IMR-90 (cell line): Measurements from ENCODE around the gene IGLON5. TPM values are rescaled to one million over a fixed set of nuclear protein-coding genes. Genes with fewer than 3 reads are reported as not detected.

Source experiments
- ATAC-seq: fragments of 200-7000 bp; cut with Tn5 transposase; 2 replicates; pipeline ENCODE4 v1.9.1; 2020; ENCODE audit warnings: low read depth, mild to moderate bottlenecking, moderate library complexity
- BruUV-seq: library from RNA; stranded (reverse); fragments of 400-500 nt; replicated peaks from 2 replicates; lab custom pipeline; 2021; lab: Mats Ljungman, UMichigan
- CTCF ChIA-PET: fragments of 300-600 bp; formaldehyde crosslinking; extraction: SDS; loops from one replicate; lab custom pipeline; 2021; ENCODE audit warnings: antibody characterized with exemption; lab: Yijun Ruan, JAX
- POLR2A ChIA-PET: fragments of 300-600 bp; sonication (Branson Sonifier 250); formaldehyde crosslinking; loops from one replicate; lab custom pipeline; 2022; ENCODE audit warnings: antibody characterized with exemption; ENCODE audit not compliant: unreplicated experiment; lab: Charles Lee
- DNase-seq: peaks from one replicate; pipeline ENCODE4 v3.0.0; 2013
- H2AFZ ChIP-seq: replicated peaks from 2 replicates; pipeline ENCODE3; 2013; ENCODE audit warnings: low read length, mild to moderate bottlenecking; ENCODE audit not compliant: poor library complexity
- H2AK5ac ChIP-seq: 2 replicates; pipeline ENCODE4 v1.6.1; 2013; ENCODE audit warnings: low read depth, low read length, inconsistent platforms
- H2AK9ac ChIP-seq: replicated peaks from 2 replicates; pipeline ENCODE3; 2013; ENCODE audit warnings: mild to moderate bottlenecking, low read depth, low read length, moderate library complexity; ENCODE audit not compliant: poor library complexity
- H2BK120ac ChIP-seq: 2 replicates; pipeline ENCODE4 v1.6.1; 2013; ENCODE audit warnings: low read depth, low read length, inconsistent platforms
- H2BK15ac ChIP-seq: 3 replicates; pipeline ENCODE4 v1.6.1; 2013; ENCODE audit warnings: low read depth, low read length, inconsistent platforms
- H2BK20ac ChIP-seq: 2 replicates; pipeline ENCODE4 v1.6.1; 2013; ENCODE audit warnings: low read depth, mild to moderate bottlenecking, inconsistent platforms, low read length, moderate library complexity
- H2BK5ac ChIP-seq: 2 replicates; pipeline ENCODE4 v1.6.1; 2013; ENCODE audit warnings: mild to moderate bottlenecking, low read depth, low read length, inconsistent platforms; ENCODE audit not compliant: poor library complexity, severe bottlenecking
- H3K14ac ChIP-seq: replicated peaks from 2 replicates; pipeline ENCODE4 v1.6.1; 2013; ENCODE audit warnings: low read depth, low read length, inconsistent platforms
- H3K18ac ChIP-seq: 2 replicates; pipeline ENCODE4 v1.6.1; 2013; ENCODE audit warnings: low read depth, low read length, control low read depth
- H3K23ac ChIP-seq: 2 replicates; pipeline ENCODE4 v1.6.1; 2013; ENCODE audit warnings: low read depth, low read length, inconsistent platforms
- H3K27ac ChIP-seq: 2 replicates; pipeline ENCODE4 v1.5.1; 2013; ENCODE audit warnings: mild to moderate bottlenecking, control low read depth, low read length; ENCODE audit not compliant: insufficient read depth
- H3K27me3 ChIP-seq: 2 replicates; pipeline ENCODE4 v1.6.1; 2013; ENCODE audit warnings: low read length; ENCODE audit not compliant: control insufficient read depth, insufficient read depth
- H3K36me3 ChIP-seq: 2 replicates; pipeline ENCODE4 v1.6.1; 2013; ENCODE audit warnings: low read length, mixed read lengths; ENCODE audit not compliant: control insufficient read depth, insufficient read depth
- H3K4ac ChIP-seq: 2 replicates; pipeline ENCODE4 v1.6.1; 2013; ENCODE audit warnings: low read depth, low read length, inconsistent platforms
- H3K4me1 ChIP-seq: 2 replicates; pipeline ENCODE4 v1.6.1; 2013; ENCODE audit warnings: low read length, mixed read lengths; ENCODE audit not compliant: control insufficient read depth, insufficient read depth
- H3K4me2 ChIP-seq: 2 replicates; pipeline ENCODE4 v1.6.1; 2013; ENCODE audit warnings: low read depth, mild to moderate bottlenecking, control low read depth, low read length, moderate library complexity
- H3K4me3 ChIP-seq: 2 replicates; pipeline ENCODE4 v1.5.1; 2013; ENCODE audit warnings: low read depth, mild to moderate bottlenecking, control low read depth, low read length, moderate library complexity; ENCODE audit not compliant: insufficient read depth
- H3K56ac ChIP-seq: 2 replicates; pipeline ENCODE4 v1.6.1; 2013; ENCODE audit warnings: low read length, inconsistent platforms; ENCODE audit not compliant: insufficient read depth; ENCODE audit errors: extremely low read depth
- H3K79me1 ChIP-seq, 2 experiments: 2 replicates each; pipeline ENCODE4 v1.6.1; 2013; ENCODE audit warnings: low read length in 2 of 2, inconsistent platforms in 1 of 2, low read depth in 1 of 2
- H3K9ac ChIP-seq: 2 replicates; pipeline ENCODE4 v1.6.1; 2013; ENCODE audit warnings: low read depth, low read length, control low read depth
- H3K9me1 ChIP-seq: 2 replicates; pipeline ENCODE4 v1.6.1; 2013; ENCODE audit warnings: low read length, inconsistent platforms; ENCODE audit not compliant: insufficient read depth
- H3K9me3 ChIP-seq: 2 replicates; pipeline ENCODE4 v1.6.1; 2013; ENCODE audit warnings: low read length; ENCODE audit not compliant: control insufficient read depth, insufficient read depth
- H4K20me1 ChIP-seq: 2 replicates; pipeline ENCODE4 v1.6.1; 2013; ENCODE audit warnings: low read length, inconsistent platforms; ENCODE audit not compliant: insufficient read depth
- H4K5ac ChIP-seq: 2 replicates; pipeline ENCODE4 v1.6.1; 2013; ENCODE audit warnings: mild to moderate bottlenecking, low read depth, low read length, control low read depth
- H4K8ac ChIP-seq, 2 experiments: 2 replicates each; pipeline ENCODE4 v1.6.1; 2013; ENCODE audit warnings: low read depth in 2 of 2, low read length in 2 of 2, control low read depth in 1 of 2, inconsistent platforms in 1 of 2
- H4K91ac ChIP-seq: 2 replicates; pipeline ENCODE4 v1.6.1; 2013; ENCODE audit warnings: low read depth, low read length, inconsistent platforms; ENCODE audit not compliant: insufficient read depth
- FOS ChIP-seq: fragments of 150-350 bp; IDR thresholded peaks from 2 replicates; pipeline ENCODE4 v1.6.1; 2016; ENCODE audit warnings: low read depth, low read length
- MAZ ChIP-seq: IDR thresholded peaks from 2 replicates; pipeline ENCODE4 v1.6.1; 2012; ENCODE audit warnings: low read depth, mild to moderate bottlenecking, low read length, improper control_type of control experiment, moderate library complexity, borderline replicate concordance
- NFE2L2 ChIP-seq: fragments of 150-350 bp; IDR thresholded peaks from 2 replicates; pipeline ENCODE4 v1.6.1; 2016; ENCODE audit warnings: low read depth, mild to moderate bottlenecking, low read length
- WGBS, 2 experiments: methylation state at CpG; one replicate each; pipeline versions ENCODE4 v1.1.5 to v1.1.7; 2013; ENCODE audit warnings: missing lambda C conversion rate in 2 of 2; ENCODE audit not compliant: insufficient read length in 1 of 2; ENCODE audit errors: extremely low coverage in 2 of 2; 5-methylcytosine and 5-hydroxymethylcytosine counted together
- dilution Hi-C: fragments of 300-500 bp; cut with HindIII; formaldehyde crosslinking; loops from one replicate; pipeline ENCODE4 v1.14.3; 2018; ENCODE audit warnings: low sequenced_read_pairs; ENCODE audit not compliant: unreplicated experiment
- in situ Hi-C: fragments of 300-500 bp; cut with MboI; formaldehyde crosslinking; loops from 3 replicates; pipeline ENCODE4 v1.14.3; 2019; ENCODE audit warnings: low sequenced_read_pairs, inconsistent platforms, mixed read lengths
- intact Hi-C: fragments of 100-400 bp; cut with micrococcal nuclease; formaldehyde crosslinking; loops from 2 replicates; pipeline ENCODE4 v1.10.0; 2022
- polyA plus RNA-seq, 3 experiments: library from polyadenylated mRNA; depleted of rRNA; stranded (reverse); fragments of >200 nt; gene quantifications; 2 replicates each; pipeline ENCODE4 v1.2.3, GENCODE V29; 2012; ENCODE audit warnings: low replicate concordance in 1 of 3
- total RNA-seq: library from RNA; depleted of rRNA; stranded (reverse); fragments of >200 nt; gene quantifications from 2 replicates; pipeline ENCODE4 v1.2.3, GENCODE V29; 2012

IGLON5 gene
- total and polyA plus RNA-seq, 2 of the 4 experiments (the other 2 are of a cell fraction) = not detected

GRCh38 chr19:51292971-51293370 is 18.5 kb upstream of the IGLON5 start:
- Histone ChIP-seq H3K4me2 (no peak overlapping the region), H3K4me1 (no peaks in the 10 kb centered on the region), H2AFZ (no peak overlapping the region), H3K27ac (no peak overlapping the region), H3K36me3 (no peaks in the 10 kb centered on the region), H3K4ac (no peak overlapping the region), H4K8ac (no peak overlapping the region), H3K9me1 (no peaks in the 10 kb centered on the region), H4K5ac (no peak overlapping the region), H2BK5ac (no peak overlapping the region), H4K20me1 (no peaks in the 10 kb centered on the region), H2BK15ac (no peak overlapping the region), H3K79me1 (no peaks in the 10 kb centered on the region), H3K9me3 (peaks cover 2% of the 10 kb centered on the region; the same call in 1 of the 2 replicates), H3K9ac (no peak overlapping the region), H2AK9ac (no peak overlapping the region), H3K14ac (no peak overlapping the region), H3K27me3 (no peaks in the 10 kb centered on the region), H3K56ac (no peak overlapping the region), H3K18ac (no peak overlapping the region), H2AK5ac (no peak overlapping the region), H2BK20ac (no peak overlapping the region), H3K4me3 (no peak overlapping the region), H2BK120ac (no peak overlapping the region), H4K91ac (no peak overlapping the region), H3K23ac (no peak overlapping the region)
- dilution Hi-C loops (no loop called here), in situ Hi-C loops (no loop called here), intact Hi-C loops (no loop called here)
- ATAC-seq (no peak), DNase-seq (no peak)
- no CpG with 5 or more reads among the region's 11 CpGs for WGBS, 2 experiments
- no peak for TF ChIP-seq FOS
- no peak for TF ChIP-seq MAZ
- TF ChIP-seq NFE2L2 = no peak
- BruUV-seq = no TSS peak
- CTCF ChIA-PET = no interaction called here
- POLR2A ChIA-PET = no interaction called here
